ENCODE measurements around the gene AGXT. TPM values are rescaled to one million over a fixed set of nuclear protein-coding genes. Genes with fewer than 3 reads are reported as not detected.
"Not testable (repeated sequence)": the region's sequence is repeated elsewhere in the genome, so short reads cannot be mapped to it uniquely, and the experiment has no call there.

The AGXT gene
- total RNA-seq, 1 donor from 2014 or later = not detected

GRCh38 chr2:240837621-240838020, 31.0 kb upstream of the AGXT start:
- H3K27me3 ChIP-seq = peaks cover 13% of the 10 kb centered on the region
- no peak for TF ChIP-seq CTCF (IDR thresholded peaks at IDR 0.05)
- intact Hi-C loops (cut with DNase I) = no loop called here
- no peak overlapping the region for H3K27ac ChIP-seq
- no peak for ATAC-seq
- H3K4me1 ChIP-seq = no peaks in the 10 kb centered on the region
- H3K36me3 ChIP-seq = no peaks in the 10 kb centered on the region
- no peaks in the 10 kb centered on the region for H3K9me3 ChIP-seq
- no peak overlapping the region for H3K4me3 ChIP-seq
- DNase-seq = no peak

GRCh38 chr2:240839152-240840143, 29.2 kb upstream of the AGXT start:
- ATAC-seq (no peak), DNase-seq (no peak)
- intact Hi-C loops (cut with DNase I) = no loop called here
- no peak overlapping the region for H3K27ac ChIP-seq
- peaks cover 13% of the 10 kb centered on the region for H3K27me3 ChIP-seq
- no peak for TF ChIP-seq CTCF (IDR thresholded peaks at IDR 0.05)
- no peaks in the 10 kb centered on the region for H3K9me3 ChIP-seq
- no peaks in the 10 kb centered on the region for H3K36me3 ChIP-seq
- no peak overlapping the region for H3K4me3 ChIP-seq
- no peaks in the 10 kb centered on the region for H3K4me1 ChIP-seq

GRCh38 chr2:240840435-240841060, 28.1 kb upstream of the AGXT start:
- ATAC-seq (peak; percentile 74), DNase-seq (no peak)
- TF ChIP-seq CTCF (IDR thresholded peaks at IDR 0.05) = peak; percentile 48
- H3K4me3 ChIP-seq = no peak overlapping the region
- intact Hi-C loops (cut with DNase I) = no loop called here
- H3K36me3 ChIP-seq = no peaks in the 10 kb centered on the region
- no peaks in the 10 kb centered on the region for H3K9me3 ChIP-seq
- H3K4me1 ChIP-seq = no peaks in the 10 kb centered on the region
- peaks cover 13% of the 10 kb centered on the region for H3K27me3 ChIP-seq
- H3K27ac ChIP-seq = no peak overlapping the region

- intact Hi-C loops (cut with DNase I); H3K4me1 ChIP-seq; H3K9me3 ChIP-seq; H3K36me3 ChIP-seq; H3K4me3 ChIP-seq; H3K27ac ChIP-seq; DNase-seq; H3K27me3 ChIP-seq; ATAC-seq: not testable (repeated sequence)
These were observed 22.3 kb upstream of the AGXT start for GRCh38 chr2:240846309-240846708.

- DNase-seq (no peak), ATAC-seq (no peak)
- no peak overlapping the region for H3K4me3 ChIP-seq
- H3K4me1 ChIP-seq = no peaks in the 10 kb centered on the region
- TF ChIP-seq CTCF (IDR thresholded peaks at IDR 0.05) = no peak
- no peaks in the 10 kb centered on the region for H3K9me3 ChIP-seq
- H3K27ac ChIP-seq = no peak overlapping the region
- intact Hi-C loops (cut with DNase I) = no loop called here
- H3K36me3 ChIP-seq = no peaks in the 10 kb centered on the region
- H3K27me3 ChIP-seq = no peaks in the 10 kb centered on the region
These were observed 21.6 kb upstream of the AGXT start for GRCh38 chr2:240846873-240847595.
